GM18508 (cell line): ENCODE data around the gene ATXN1.
A peak's percentile ranks its signal among the peaks of the same experiment; 100 is the strongest.

Source experiments
- ATAC-seq: cut with Tn5 transposase; IDR thresholded peaks from one replicate; pipeline ENCODE4 v1.9.1; 2021; ENCODE audit warnings: moderate number of reproducible peaks; ENCODE audit not compliant: insufficient read depth, unreplicated experiment

ATXN1 gene

GRCh38 chr6:16493802-16494201, 267.5 kb downstream of the ATXN1 start:
- ATAC-seq: no peak

GRCh38 chr6:16493112-16493511, 268.1 kb downstream of the ATXN1 start:
- ATAC-seq: no peak

GRCh38 chr6:16491666-16492313, 269.5 kb downstream of the ATXN1 start:
- ATAC-seq: no peak

DNA sequence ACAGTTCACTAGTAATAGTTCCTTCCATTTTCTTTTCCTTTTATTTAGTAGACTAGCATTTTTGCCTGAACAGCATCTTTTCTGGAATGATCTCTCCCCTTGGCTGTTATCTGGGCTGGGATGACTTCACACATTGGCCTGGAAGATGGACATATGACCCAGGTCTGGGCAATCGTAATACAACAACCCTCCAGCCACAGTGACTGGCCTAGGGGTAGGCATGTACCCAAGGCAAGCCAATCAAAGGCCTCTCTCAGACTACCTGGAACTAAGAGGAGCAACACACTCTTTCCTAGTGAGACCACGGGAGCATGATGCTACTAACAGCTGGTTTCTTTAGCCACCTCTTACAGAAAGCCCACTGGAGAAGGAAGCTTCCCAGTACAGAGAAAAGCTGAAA, 270.6 kb downstream of the ATXN1 start:
- ATAC-seq: no peak

DNA sequence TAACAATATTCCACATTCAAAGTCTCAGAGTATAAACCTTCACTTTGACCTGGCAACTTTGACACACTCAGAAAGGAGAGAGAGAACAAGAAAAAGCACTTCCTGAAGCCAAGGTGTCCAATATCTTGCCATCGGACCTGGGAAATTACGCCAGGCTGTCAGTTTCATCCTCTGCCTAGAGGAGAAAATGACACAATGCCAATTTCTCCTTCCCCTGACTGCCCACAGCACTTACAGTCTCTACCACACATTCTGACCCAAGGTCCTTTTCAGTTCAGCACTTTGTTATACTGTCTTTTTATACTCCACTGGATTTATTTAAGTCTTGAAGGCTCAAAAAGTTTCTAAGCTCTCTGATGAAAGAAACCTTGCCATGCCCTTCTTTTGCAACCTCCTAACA, 272.4 kb downstream of the ATXN1 start:
- no peak for ATAC-seq

- no peak for ATAC-seq
Measured at GRCh38 chr6:16487996-16488674, 273.1 kb downstream of the ATXN1 start.

GRCh38 chr6:16486661-16487060, 274.6 kb downstream of the ATXN1 start:
- no peak for ATAC-seq

- ATAC-seq: no peak
Measured at GRCh38 chr6:16483315-16483875, 277.9 kb downstream of the ATXN1 start.

GRCh38 chr6:16482702-16483314, 278.5 kb downstream of the ATXN1 start:
- no peak for ATAC-seq

DNA sequence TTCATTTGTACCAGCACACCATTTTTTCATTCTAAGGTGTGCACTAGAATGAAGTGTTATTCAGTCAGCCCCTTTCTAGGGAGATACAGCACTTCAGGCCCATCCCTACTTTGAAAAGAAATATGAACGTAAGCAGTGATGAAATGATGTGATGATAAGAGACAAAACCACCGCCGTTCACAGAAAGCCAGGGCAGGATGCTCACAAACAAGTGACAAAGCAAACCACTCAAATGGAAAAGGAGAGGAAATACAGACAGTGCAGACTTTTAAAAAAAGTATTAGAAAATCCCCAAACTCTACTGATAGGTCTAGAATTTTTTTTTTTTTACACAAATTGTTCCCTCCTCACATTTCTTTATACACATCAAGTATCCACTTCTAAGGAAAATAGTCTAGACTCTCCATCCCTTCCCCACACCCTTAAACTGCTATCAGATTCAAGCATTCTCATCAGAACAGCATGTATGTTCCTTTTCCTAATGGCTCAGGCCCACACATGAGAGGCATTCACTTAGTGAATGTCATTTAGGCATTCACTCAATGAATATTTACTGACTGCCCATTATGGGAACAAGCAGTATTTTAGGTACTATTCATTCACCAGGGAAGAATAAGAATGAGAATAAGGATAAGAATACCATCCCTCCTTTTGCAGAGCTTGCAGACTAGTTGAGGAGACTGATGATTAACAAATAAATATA, 279.4 kb downstream of the ATXN1 start:
- no peak for ATAC-seq

GRCh38 chr6:16480763-16481560, 280.3 kb downstream of the ATXN1 start:
- no peak for ATAC-seq

GRCh38 chr6:16477367-16478149, 283.7 kb downstream of the ATXN1 start:
- ATAC-seq: no peak

- ATAC-seq: no peak
Measured at GRCh38 chr6:16476861-16477260, 284.4 kb downstream of the ATXN1 start.

- ATAC-seq: no peak
Measured at GRCh38 chr6:16475494-16475781, 285.8 kb downstream of the ATXN1 start.

DNA sequence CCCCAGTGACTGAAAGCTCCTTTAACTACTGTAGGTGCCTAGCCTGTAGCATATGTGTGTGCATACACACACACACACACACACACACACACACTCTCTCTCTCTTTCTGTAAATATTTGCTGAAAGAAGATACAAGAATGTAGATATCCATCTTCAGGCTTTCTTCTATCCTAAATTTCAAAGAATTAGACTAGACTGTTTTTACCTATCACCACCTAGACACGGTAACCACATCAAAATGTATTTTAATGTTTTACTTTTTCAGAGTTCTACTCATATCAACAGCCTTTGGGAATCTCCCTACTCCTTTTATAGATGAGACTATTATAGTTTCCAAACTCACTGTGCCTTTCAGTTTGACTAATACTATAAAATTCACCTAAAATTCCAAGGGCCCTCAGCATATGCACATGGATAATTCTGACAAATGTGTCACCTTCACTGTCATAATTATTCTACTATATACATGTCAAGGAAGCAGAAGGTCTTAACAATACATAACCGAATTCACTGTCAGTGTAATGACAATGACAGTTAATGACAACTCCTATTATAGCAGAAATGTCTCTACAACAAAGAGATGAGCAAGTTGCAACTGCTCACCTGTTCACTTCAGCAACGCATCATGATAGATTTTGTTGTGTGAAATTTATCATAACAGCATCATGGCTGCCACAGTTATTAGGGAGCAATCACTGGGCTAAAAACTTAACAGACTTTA, 286.3 kb downstream of the ATXN1 start:
- no peak for ATAC-seq

GRCh38 chr6:16473908-16474771, 287.1 kb downstream of the ATXN1 start:
- no peak for ATAC-seq

- ATAC-seq: peak; percentile 42
Measured at GRCh38 chr6:16473184-16473907, 287.9 kb downstream of the ATXN1 start.
